SH-SY5Y (cell line): ENCODE data around the gene OGDHL.

Experiments
- GATA2 ChIP-seq: IDR thresholded peaks from 2 replicates; pipeline ENCODE4 v1.6.1; 2011; ENCODE audit warnings: mild to moderate bottlenecking, low read depth, low read length
- GATA3 ChIP-seq: IDR thresholded peaks from 2 replicates; pipeline ENCODE4 v1.6.1; 2011; ENCODE audit warnings: low read depth, mild to moderate bottlenecking, low read length, moderate library complexity

DNA sequence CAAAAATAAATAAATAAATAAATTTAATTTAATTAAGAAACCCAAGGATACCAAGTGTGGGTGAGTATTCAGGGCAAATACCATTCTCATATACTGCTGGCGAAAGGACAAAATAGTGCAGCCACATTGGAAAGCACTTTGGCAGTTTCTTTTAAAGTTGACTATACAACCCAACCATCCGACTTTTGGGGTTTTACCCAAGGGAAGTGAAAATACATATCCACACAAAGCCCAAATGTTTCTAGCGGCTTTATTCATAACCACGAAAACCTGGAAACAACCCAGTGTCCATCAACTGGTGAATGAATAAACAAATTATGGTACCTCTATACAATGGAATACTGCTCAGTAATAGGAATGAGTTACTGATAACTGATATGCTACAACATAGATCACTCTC is 36.2 kb upstream of the OGDHL start:
- TF ChIP-seq GATA2, result no peak
- TF ChIP-seq GATA3, result no peak
